GM12872 (cell line): ENCODE data around the gene PHF13.

Experiments used
- TF ChIP-seq, protein P1 (sequence below): IDR thresholded peaks from 3 replicates; pipeline ENCODE4 v1.5.1; 2011; ENCODE audit warnings: low read depth, mild to moderate bottlenecking, low read length, moderate library complexity; ENCODE audit not compliant: insufficient read depth

The PHF13 gene

DNA sequence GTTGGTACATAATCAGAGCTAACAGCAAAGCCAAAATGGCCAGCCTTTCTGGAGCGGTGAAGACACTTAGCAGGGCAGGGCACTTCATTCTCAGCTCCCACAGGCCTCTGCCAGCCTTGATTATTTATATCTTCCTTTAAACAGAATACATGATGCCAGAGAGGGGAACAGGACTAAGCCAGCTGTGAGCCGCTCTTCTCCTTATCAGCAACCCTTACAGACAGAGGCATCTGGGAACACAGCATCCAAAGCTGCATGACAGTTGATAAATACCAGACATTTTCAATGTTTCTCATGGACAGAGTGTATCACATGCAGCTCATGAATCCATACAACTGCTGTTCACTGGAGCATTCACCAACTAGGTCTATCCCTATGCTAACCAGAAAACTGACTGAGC is 59.0 kb downstream of the PHF13 start:
- TF ChIP-seq, protein P1, sequence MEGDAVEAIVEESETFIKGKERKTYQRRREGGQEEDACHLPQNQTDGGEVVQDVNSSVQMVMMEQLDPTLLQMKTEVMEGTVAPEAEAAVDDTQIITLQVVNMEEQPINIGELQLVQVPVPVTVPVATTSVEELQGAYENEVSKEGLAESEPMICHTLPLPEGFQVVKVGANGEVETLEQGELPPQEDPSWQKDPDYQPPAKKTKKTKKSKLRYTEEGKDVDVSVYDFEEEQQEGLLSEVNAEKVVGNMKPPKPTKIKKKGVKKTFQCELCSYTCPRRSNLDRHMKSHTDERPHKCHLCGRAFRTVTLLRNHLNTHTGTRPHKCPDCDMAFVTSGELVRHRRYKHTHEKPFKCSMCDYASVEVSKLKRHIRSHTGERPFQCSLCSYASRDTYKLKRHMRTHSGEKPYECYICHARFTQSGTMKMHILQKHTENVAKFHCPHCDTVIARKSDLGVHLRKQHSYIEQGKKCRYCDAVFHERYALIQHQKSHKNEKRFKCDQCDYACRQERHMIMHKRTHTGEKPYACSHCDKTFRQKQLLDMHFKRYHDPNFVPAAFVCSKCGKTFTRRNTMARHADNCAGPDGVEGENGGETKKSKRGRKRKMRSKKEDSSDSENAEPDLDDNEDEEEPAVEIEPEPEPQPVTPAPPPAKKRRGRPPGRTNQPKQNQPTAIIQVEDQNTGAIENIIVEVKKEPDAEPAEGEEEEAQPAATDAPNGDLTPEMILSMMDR = no peak
